Lower leg skin (tissue), 3 donors: ENCODE data around the gene TYMP.

Source experiments
- CTCF ChIP-seq, 3 donors: fragments of 450-650 bp; IDR thresholded peaks; one replicate each; pipeline ENCODE4 v1.5.1; 2016; ENCODE audit warnings: antibody characterized with exemption in 3 of 3, mild to moderate bottlenecking in 3 of 3, moderate library complexity in 2 of 3
- POLR2A ChIP-seq, 2 donors: fragments of 450-650 bp; IDR thresholded peaks; one replicate each; pipeline ENCODE4 v1.6.1; 2016 to 2017; ENCODE audit warnings: antibody characterized with exemption in 2 of 2, mild to moderate bottlenecking in 1 of 2, moderate library complexity in 1 of 2

DNA sequence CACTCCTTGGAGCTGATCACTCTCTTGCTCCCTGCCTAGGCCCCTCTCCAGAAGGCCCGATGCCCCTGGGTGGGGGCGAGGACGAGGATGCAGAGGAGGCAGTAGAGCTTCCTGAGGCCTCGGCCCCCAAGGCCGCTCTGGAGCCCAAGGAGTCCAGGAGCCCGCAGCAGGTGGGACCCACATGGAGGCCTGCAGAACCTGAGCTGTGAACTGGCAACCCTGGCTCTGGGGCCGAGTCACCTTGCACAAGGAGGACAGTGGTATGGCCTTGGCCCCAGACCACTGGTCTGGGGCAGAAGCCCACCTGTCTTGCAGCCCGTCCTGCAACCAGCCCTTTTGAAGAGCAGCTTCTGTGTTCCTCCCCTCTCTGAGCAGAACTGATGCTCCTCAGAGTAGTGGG is 10.7 kb downstream of the TYMP start:
- no peak for TF ChIP-seq CTCF (IDR thresholded peaks at IDR 0.05)
- TF ChIP-seq POLR2A (IDR thresholded peaks at IDR 0.05) = no peak
